RWPE2 (cell line): ENCODE measurements around the gene EXD3.

ENCODE experiments used
- ATAC-seq: fragments of 200-7000 bp; cut with Tn5 transposase; 3 replicates; pipeline ENCODE4 v1.9.1; 2021; ENCODE audit warnings: low read depth
- DNase-seq: peaks from one replicate; pipeline ENCODE4 v3.0.0-alpha.2; 2020; ENCODE audit warnings: low spot score
- H3K27ac ChIP-seq: fragments of 450-650 bp; 2 replicates; pipeline ENCODE4 v1.5.1; 2017; ENCODE audit warnings: mild to moderate bottlenecking; ENCODE audit not compliant: poor library complexity, severe bottlenecking
- H3K27me3 ChIP-seq: fragments of 250-450 bp; sonication (Bioruptor Pico); 2 replicates; pipeline ENCODE4 v1.5.1; 2021; ENCODE audit warnings: mild to moderate bottlenecking, moderate library complexity; ENCODE audit not compliant: insufficient read depth, poor library complexity, severe bottlenecking
- H3K36me3 ChIP-seq: fragments of 250-450 bp; sonication (Bioruptor Pico); 2 replicates; pipeline ENCODE4 v1.5.1; 2020; ENCODE audit warnings: low read depth, mild to moderate bottlenecking, moderate library complexity
- H3K4me1 ChIP-seq: fragments of 250-450 bp; sonication (Bioruptor Pico); 2 replicates; pipeline ENCODE4 v1.5.1; 2021; ENCODE audit warnings: mild to moderate bottlenecking, moderate library complexity; ENCODE audit not compliant: insufficient read depth, poor library complexity, severe bottlenecking
- H3K4me3 ChIP-seq: fragments of 250-450 bp; sonication (Bioruptor Pico); 2 replicates; pipeline ENCODE4 v1.5.1; 2021; ENCODE audit warnings: mild to moderate bottlenecking, moderate library complexity; ENCODE audit not compliant: severe bottlenecking
- H3K9me3 ChIP-seq: fragments of 250-450 bp; sonication (Bioruptor Pico); 2 replicates; pipeline ENCODE4 v1.5.1; 2021; ENCODE audit warnings: mild to moderate bottlenecking, moderate library complexity; ENCODE audit not compliant: severe bottlenecking
- CTCF ChIP-seq: fragments of 450-650 bp; IDR thresholded peaks from one replicate; pipeline ENCODE4 v1.5.1; 2017; ENCODE audit warnings: mild to moderate bottlenecking, moderate library complexity; ENCODE audit not compliant: poor library complexity, severe bottlenecking

Gene EXD3

GRCh38 chr9:137269231-137269772, 153.7 kb downstream of the EXD3 start:
- Histone ChIP-seq H3K36me3 (peaks cover 75% of the 10 kb centered on the region), H3K27ac (peak overlapping the region; percentile 2)
- no peak for ATAC-seq

GRCh38 chr9:137268538-137269201, 154.3 kb downstream of the EXD3 start:
- no peak for TF ChIP-seq CTCF

More at GRCh38 chr9:137269231-137269772, 153.7 kb downstream of the EXD3 start:
- no peaks in the 10 kb centered on the region for H3K9me3 ChIP-seq
- no peak for TF ChIP-seq CTCF
- H3K27me3 ChIP-seq: no peaks in the 10 kb centered on the region
- no peak overlapping the region for H3K4me3 ChIP-seq
- peak; percentile 39 for DNase-seq
- peaks cover 7% of the 10 kb centered on the region for H3K4me1 ChIP-seq

GRCh38 chr9:137267933-137268355, 155.0 kb downstream of the EXD3 start:
- no peaks in the 10 kb centered on the region for H3K9me3 ChIP-seq
- no peak for TF ChIP-seq CTCF
- no peak overlapping the region for H3K27ac ChIP-seq
- peak; percentile 44 for DNase-seq
- no peaks in the 10 kb centered on the region for H3K4me1 ChIP-seq
- no peak for ATAC-seq
- peaks cover 83% of the 10 kb centered on the region for H3K36me3 ChIP-seq
- H3K4me3 ChIP-seq: no peak overlapping the region
- H3K27me3 ChIP-seq: no peaks in the 10 kb centered on the region

More at GRCh38 chr9:137268538-137269201, 154.3 kb downstream of the EXD3 start:
- no peak overlapping the region for H3K4me3 ChIP-seq
- H3K4me1 ChIP-seq: peaks cover under 1% of the 10 kb centered on the region
- no peaks in the 10 kb centered on the region for H3K9me3 ChIP-seq
- H3K27me3 ChIP-seq: no peaks in the 10 kb centered on the region
- peak overlapping the region; percentile 2 for H3K27ac ChIP-seq
- ATAC-seq: no peak
- DNase-seq: no peak
- peaks cover 81% of the 10 kb centered on the region for H3K36me3 ChIP-seq

GRCh38 chr9:137266585-137267453, 156.1 kb downstream of the EXD3 start:
- no peak for TF ChIP-seq CTCF
- no peak overlapping the region for H3K27ac ChIP-seq

More at GRCh38 chr9:137266585-137267453, 156.1 kb downstream of the EXD3 start:
- Histone ChIP-seq H3K27me3 (no peaks in the 10 kb centered on the region), H3K9me3 (no peaks in the 10 kb centered on the region), H3K36me3 (peaks cover 83% of the 10 kb centered on the region), H3K4me3 (no peak overlapping the region), H3K4me1 (no peaks in the 10 kb centered on the region)
- ATAC-seq: no peak
- peak; percentile 63 for DNase-seq
